Ovary (tissue), 9 donors: ENCODE results near the gene DLK2. TPM values are rescaled to one million over a fixed set of nuclear protein-coding genes. Genes with fewer than 3 reads are reported as not detected.

ENCODE experiments used
- DNase-seq, 5 donors: peaks; one replicate each; pipeline ENCODE4 v3.0.0-alpha.2; 2019 to 2020
- H3K27ac ChIP-seq, 2 donors: fragments of 200-600 bp; one replicate each; pipeline versions ENCODE4 v1.5.1 to v1.8.0; 2019 to 2022
- H3K27me3 ChIP-seq: fragments of 200-600 bp; one replicate; pipeline ENCODE4 v1.8.0; 2022
- H3K36me3 ChIP-seq: fragments of 200-600 bp; sonication (generic); one replicate; pipeline ENCODE4 v1.5.1; 2019
- H3K4me1 ChIP-seq: one replicate; pipeline ENCODE4 v1.8.1; 2013; ENCODE audit warnings: mild to moderate bottlenecking, moderate library complexity; ENCODE audit not compliant: insufficient read depth
- H3K4me3 ChIP-seq: fragments of 200-600 bp; sonication (generic); one replicate; pipeline ENCODE4 v1.5.1; 2017
- H3K9me3 ChIP-seq, 2 donors: fragments of 200-600 bp in 1 of 2; sonication (generic) in 1 of 2; one replicate each; pipeline versions ENCODE4 v1.5.1 to v1.8.1; 2013 to 2019; ENCODE audit warnings: mild to moderate bottlenecking in 1 of 2, moderate library complexity in 1 of 2
- CTCF ChIP-seq, 3 donors: fragments of 450-650 bp in 2 of 3; fragments of 200-600 bp in 1 of 3; IDR thresholded peaks; one replicate each; pipeline versions ENCODE4 v1.5.1 to v1.8.0; 2016 to 2022; ENCODE audit warnings: antibody characterized with exemption in 3 of 3, mild to moderate bottlenecking in 1 of 3
- EP300 ChIP-seq: sonication (generic); formaldehyde crosslinking; IDR thresholded peaks from one replicate; pipeline ENCODE4 v1.6.1; 2017; ENCODE audit warnings: antibody characterized with exemption
- POLR2A ChIP-seq: fragments of 450-650 bp; IDR thresholded peaks from one replicate; pipeline ENCODE4 v1.6.1; 2017; ENCODE audit warnings: antibody characterized with exemption, mild to moderate bottlenecking, moderate library complexity
- WGBS, 3 donors: extraction: QIAGEN DNeasy Blood & Tissue Kit in 1 of 3; methylation state at CpG; one replicate each; pipeline versions ENCODE4 v1.1.5 to v1.1.7; 2013 to 2017; 5-methylcytosine and 5-hydroxymethylcytosine counted together
- intact Hi-C, 4 donors: fragments of 100-400 bp; cut with DNase I; formaldehyde crosslinking; loops; one replicate each; pipeline versions ENCODE4 v1.11.0 to v1.15.1; 2022 to 2023
- polyA plus RNA-seq, 2 donors: library from polyadenylated mRNA; stranded (reverse); fragments of 200-250 nt in 1 of 2; fragments of 350-450 nt in 1 of 2; fragmentation: Illumina TruSeq in 1 of 2; extraction: RNeasy Lipid Tissue Mini Kit (QIAGEN cat#74804) in 1 of 2; gene quantifications; one replicate each; pipeline ENCODE4 v1.2.3, GENCODE V29; 2013 to 2014
- total RNA-seq, 7 donors: library from RNA; depleted of rRNA in 2 of 7; stranded (reverse); fragments of >200 nt in 2 of 7; fragmentation: NEBNext Ultra II Directional in 3 of 7; extraction: Animal tissue kit (Norgen Biotek cat#: 25700) in 3 of 7; gene quantifications; one replicate each; pipeline versions ENCODE4 v1.1.0 to v1.2.4, GENCODE V29; 2016 to 2023
- donor health status: DM: no; HTN: no; CAD: no; lungs with moderate emphysema.
- donor health status: DM: no; HTN: no; CAD: no.
- donor health status: Bipolar disorder and iron deficiency.
- donor health status: DM: yes; HTN: yes; CAD: no.
- donor health status: DM: no; HTN: no; CAD: no.
- donor health status: DM: yes; HTN: yes; CAD: no.

Gene DLK2
- total and polyA plus RNA-seq, 9 donors: 0.18 to 6.0 (median 0.92) TPM

- H3K9me3 ChIP-seq: peaks cover 0 to 14% of the 10 kb centered on the region in 2 donors
- H3K36me3 ChIP-seq: no peaks in the 10 kb centered on the region
- H3K27me3 ChIP-seq: no peaks in the 10 kb centered on the region
- peak in 1 of 5 donors; percentile 13 for DNase-seq
- H3K4me3 ChIP-seq: no peak overlapping the region
- intact Hi-C loops: loop anchor here in 1 of 4 donors (5.0 kb wide), 1 partner anchor 54 kb away; no protein-coding TSS in a partner anchor
- WGBS, 3 donors: 88% methylated on average over 4 of the region's 4 CpGs
- TF ChIP-seq POLR2A (no peak), EP300 (no peak), CTCF (IDR thresholded peaks at IDR 0.05) (no peak)
- H3K4me1 ChIP-seq: peaks cover 1% of the 10 kb centered on the region
- no peak overlapping the region for H3K27ac ChIP-seq
Measured at GRCh38 chr6:43452896-43453295, 2.5 kb downstream of the DLK2 start.

GRCh38 chr6:43451939-43452338 is 3.4 kb downstream of the DLK2 start:
- no peaks in the 10 kb centered on the region for H3K36me3 ChIP-seq

GRCh38 chr6:43451348-43451747 is 4.0 kb downstream of the DLK2 start:
- Histone ChIP-seq H3K4me3 (no peak overlapping the region), H3K27me3 (no peaks in the 10 kb centered on the region), H3K27ac (no peak overlapping the region), H3K36me3 (no peaks in the 10 kb centered on the region), H3K4me1 (peaks cover 1% of the 10 kb centered on the region), H3K9me3 (peaks cover 0 to 8% of the 10 kb centered on the region in 2 donors)
- WGBS, 3 donors: 79 to 84% (median 81%) methylated on average over 4 of the region's 4 CpGs
- DNase-seq: no peak
- TF ChIP-seq POLR2A (no peak), CTCF (IDR thresholded peaks at IDR 0.05) (no peak), EP300 (no peak)
- intact Hi-C loops: loop anchor here in 1 of 4 donors (5.0 kb wide), 1 partner anchor 56 kb away; no protein-coding TSS in a partner anchor

More at GRCh38 chr6:43451939-43452338, 3.4 kb downstream of the DLK2 start:
- Histone ChIP-seq H3K4me3 (no peak overlapping the region), H3K27ac (no peak overlapping the region), H3K4me1 (peaks cover 1% of the 10 kb centered on the region), H3K9me3 (peaks cover 0 to 14% of the 10 kb centered on the region in 2 donors), H3K27me3 (no peaks in the 10 kb centered on the region)
- DNase-seq: peak in 1 of 5 donors; percentile 12
- TF ChIP-seq POLR2A (no peak), CTCF (IDR thresholded peaks at IDR 0.05) (no peak), EP300 (no peak)
- WGBS, 3 donors: 88 to 92% (median 89%) methylated on average over 8 of the region's 8 CpGs
- intact Hi-C loops: loop anchor here in 1 of 4 donors (5.0 kb wide), 1 partner anchor 55 kb away; no protein-coding TSS in a partner anchor

- no peak for TF ChIP-seq EP300
- no peak for TF ChIP-seq CTCF (IDR thresholded peaks at IDR 0.05)
- no peak for TF ChIP-seq POLR2A
- no peaks in the 10 kb centered on the region for H3K27me3 ChIP-seq
- DNase-seq: peak in 1 of 5 donors; percentile 13
- intact Hi-C loops: loop anchor here in 1 of 4 donors (5.0 kb wide), 1 partner anchor 57 kb away; no protein-coding TSS in a partner anchor
- no peak overlapping the region for H3K4me3 ChIP-seq
- 87 to 93% (median 90%) methylated on average over 10 to 13 of the region's 13 CpGs for WGBS, 3 donors
- peaks cover 0 to 7% of the 10 kb centered on the region in 2 donors for H3K9me3 ChIP-seq
- H3K4me1 ChIP-seq: peaks cover 1% of the 10 kb centered on the region
- H3K36me3 ChIP-seq: no peaks in the 10 kb centered on the region
- H3K27ac ChIP-seq: no peak overlapping the region
Measured at GRCh38 chr6:43450699-43451131, 4.6 kb downstream of the DLK2 start.
